ENCODE results near the gene CCNO.

The CCNO gene

DNA sequence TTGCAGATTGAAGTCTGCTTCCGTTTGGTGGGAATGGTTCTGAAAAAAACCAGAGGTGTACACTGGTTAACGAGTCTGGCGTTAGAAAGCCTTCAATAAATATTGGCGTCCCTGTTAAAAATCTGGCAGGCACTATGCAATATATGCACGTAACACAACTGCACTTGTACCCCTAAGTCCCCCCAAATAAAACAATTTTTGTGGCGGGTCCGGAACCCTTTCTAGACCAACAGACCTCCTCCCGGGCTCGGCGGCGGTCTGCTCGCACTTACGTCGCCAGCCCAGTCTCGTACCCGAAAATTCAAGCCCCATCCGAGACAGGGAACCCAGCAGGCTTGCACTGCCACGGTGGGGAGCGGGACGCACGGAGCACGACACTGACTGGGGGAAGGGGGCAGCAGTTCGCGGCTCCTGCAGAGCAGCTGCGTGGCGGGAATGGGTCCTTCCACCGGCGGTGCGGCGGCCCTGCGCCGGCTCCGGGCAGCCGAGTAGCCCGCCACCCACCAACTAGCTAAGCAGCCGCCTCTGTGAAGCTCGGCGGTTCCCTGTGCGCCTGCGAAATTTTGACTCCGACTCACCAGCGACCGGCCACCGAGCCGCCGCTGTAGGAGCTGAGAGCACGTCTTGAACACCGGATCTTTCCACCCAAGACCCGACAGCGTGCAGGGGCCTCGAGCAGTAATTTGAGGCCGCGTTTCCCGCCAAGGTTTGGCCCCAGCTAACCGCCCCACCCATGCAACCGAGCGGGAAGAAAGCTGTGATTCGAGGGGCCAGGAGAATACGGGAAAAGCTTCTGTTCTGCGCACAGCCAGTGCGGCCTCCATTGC, 10.2 kb downstream of the CCNO start:
- no peak for DNase-seq (ENCODE audit: low spot score)

DNA sequence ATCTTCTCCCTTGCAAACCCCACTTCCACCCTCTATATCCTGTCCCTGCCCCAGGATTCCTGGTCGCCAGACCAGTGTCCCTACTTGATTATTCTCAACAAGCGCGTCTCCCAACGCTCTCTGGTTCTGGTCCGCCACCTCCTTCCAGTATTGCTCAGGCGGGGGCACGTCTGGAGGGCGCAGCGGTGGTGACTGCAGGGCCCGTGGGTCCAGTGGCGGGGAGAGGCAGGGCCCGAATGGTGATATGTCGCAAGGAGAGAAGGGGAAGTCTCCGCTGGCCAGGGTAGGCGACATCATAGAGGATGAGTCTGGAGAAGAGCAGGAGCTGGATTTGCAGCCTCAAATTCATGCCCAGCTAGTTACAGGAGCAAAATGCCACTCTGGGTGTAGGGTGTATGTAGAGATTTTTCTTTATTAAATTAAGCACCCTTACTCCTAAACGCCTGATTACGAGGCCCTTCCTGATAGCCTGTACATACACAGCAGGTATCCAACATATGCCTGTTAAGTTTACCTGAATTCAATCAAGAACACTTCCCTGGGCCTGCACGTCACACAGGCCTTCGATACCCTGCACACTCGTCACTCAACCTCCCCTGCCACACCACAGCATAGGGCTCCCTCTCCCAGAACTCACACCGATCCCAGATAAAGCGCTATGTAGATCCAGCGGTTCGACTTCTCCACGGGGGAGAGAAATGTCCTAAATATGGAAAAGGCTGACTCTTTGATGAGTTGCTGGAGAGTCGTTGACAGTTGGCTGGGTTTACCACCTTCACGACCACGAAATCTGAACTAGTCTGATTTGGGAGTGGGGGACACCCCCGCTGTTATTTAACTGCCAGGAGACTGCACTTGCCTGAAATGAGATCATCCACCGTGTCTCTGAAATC, 11.1 kb downstream of the CCNO start:
- DNase-seq (ENCODE audit: low spot score) = no peak

DNA sequence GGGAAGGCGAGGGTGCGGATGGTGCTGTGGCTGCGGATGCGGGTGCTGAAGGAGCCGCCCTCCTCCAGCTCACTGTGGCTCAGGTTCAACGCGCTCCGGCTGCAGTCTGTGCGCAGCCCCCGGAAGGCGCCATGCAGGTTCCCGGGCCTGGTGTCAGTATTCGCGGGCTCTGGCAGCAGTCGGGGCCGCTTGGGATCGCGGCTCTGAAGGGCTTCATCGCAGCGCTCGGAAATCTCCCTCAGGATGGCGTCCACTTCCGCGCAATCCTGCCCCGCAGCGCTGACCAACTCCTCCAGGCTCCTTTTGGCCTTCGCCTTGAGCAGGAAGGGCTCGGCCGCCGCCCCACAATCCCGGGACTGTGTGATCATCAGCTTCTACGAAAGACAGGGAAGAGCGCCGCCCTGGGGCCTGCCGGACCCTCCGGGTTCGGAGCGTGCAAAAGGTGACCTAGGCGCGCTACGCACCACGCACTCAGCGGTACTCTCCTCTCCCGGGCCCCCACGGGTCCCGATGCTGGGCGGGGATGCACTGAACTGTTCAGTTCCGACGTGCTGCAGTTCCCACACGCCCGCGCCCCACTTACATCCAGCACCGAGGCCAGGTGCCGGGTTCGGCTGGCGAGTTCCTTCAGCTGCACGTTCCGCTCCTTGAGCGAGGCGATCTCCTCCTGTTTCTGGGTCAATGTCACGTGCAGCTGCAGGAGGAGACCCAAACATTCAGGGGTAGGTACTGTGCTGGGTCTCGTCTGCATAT, 12.8 kb downstream of the CCNO start:
- peak; percentile 41 for DNase-seq (ENCODE audit: low spot score)

DNA sequence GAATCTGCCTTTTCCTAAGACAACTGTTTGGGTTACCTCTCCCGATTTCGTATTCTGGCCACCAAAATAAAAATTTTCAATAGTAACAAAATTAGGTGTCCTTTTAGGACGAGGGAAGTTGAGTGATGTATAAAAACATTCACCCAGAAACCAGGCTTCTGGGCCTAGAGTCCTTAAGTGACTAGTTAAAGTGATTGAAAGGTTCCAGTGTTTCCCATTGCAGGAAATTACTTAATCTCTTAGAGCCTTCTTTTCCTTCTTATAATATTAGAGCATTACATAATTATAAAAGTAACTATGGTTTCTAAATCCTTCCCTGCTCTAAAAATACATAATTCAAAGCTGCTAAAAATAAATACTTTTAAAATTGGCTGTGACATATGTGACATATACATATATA, 13.6 kb downstream of the CCNO start:
- no peak for DNase-seq (ENCODE audit: low spot score)

DNA sequence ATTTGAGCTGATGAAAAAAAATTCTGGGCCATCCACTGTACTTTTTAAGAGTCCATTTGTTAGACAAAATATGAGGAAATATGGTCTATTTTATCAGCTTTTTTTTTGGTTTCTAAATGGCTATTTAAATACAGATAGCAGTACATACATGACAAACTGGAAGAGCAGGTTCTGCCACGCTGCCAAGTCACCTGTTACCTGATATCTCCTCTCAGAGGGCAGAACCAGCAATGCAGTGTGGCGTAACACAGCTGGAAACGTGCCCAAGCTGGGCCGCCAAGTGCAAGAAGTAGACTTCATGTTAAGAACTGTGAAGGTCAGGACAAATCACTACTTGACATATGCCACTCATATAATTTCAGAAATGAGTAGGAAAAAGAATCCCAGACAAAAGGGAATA, 14.4 kb downstream of the CCNO start:
- peak; percentile 63 for DNase-seq (ENCODE audit: low spot score)

DNA sequence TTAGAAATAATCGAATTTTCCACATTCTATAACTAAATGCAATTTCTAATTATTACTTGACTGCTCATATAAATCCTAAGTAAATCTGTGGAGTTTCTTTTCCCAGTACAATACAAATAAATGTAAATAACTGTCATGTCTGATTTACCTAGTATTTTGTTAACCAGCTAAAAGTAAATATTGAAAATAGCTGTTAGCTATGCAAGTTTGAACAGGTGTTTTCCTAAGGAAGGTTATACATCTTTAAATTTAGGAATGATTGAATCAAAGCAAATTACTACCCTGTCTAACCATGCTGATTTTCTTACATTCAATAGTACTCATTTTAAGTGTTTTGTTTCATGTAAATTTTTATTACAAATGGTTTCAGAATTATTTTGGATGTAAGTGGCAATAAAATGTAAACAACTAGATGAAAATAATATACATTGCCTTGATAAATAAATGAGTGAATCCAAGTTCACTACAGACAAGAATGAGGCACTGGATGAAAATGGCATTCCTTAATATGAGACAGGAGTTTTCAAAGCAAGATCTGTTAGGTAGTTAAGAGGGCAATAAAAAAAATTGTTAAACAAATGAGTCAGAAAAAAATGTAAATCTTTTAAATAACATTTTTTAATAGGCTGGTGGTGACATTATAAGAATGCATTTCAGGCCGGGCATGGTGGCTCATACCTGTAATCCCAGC, 22.1 kb downstream of the CCNO start:
- DNase-seq (ENCODE audit: low spot score) = no peak

DNA sequence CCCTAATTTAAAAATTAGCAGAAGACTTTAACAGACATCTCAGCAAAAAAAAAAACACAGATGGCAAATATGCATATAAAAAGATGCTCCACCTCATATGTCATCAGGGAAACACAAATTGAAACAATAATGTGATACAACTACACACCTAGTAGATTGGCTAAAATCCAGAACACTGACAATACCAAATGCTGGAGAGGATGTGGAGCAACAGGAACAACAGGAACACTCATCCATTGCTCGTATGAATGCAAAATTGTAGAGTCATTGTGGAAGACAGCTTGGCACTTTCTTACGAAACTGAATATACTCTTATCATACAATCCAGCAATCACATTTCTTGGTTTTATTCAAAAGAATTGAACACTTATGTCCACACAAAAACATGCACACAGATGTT, 28.4 kb downstream of the CCNO start:
- no peak for DNase-seq (ENCODE audit: low spot score)

DNA sequence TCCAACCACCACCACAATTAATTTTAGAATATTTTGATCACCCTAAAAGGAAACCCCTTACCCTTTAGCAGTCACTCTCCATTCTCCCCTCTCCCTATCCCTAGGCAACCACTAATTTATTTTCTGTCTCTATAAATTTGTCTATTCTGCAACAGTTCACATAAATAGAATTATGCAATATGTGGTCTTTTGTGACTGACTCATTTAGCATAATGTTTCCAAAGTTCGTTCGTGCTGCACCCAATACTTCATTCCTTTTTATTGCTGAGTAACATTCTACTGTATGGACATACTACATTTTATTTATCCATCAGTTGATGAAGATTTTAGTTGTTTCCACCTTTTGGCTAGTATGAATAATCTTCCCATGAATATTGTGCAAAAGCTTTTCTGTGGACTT, 42.2 kb downstream of the CCNO start:
- no peak for DNase-seq (ENCODE audit: low spot score)

DNA sequence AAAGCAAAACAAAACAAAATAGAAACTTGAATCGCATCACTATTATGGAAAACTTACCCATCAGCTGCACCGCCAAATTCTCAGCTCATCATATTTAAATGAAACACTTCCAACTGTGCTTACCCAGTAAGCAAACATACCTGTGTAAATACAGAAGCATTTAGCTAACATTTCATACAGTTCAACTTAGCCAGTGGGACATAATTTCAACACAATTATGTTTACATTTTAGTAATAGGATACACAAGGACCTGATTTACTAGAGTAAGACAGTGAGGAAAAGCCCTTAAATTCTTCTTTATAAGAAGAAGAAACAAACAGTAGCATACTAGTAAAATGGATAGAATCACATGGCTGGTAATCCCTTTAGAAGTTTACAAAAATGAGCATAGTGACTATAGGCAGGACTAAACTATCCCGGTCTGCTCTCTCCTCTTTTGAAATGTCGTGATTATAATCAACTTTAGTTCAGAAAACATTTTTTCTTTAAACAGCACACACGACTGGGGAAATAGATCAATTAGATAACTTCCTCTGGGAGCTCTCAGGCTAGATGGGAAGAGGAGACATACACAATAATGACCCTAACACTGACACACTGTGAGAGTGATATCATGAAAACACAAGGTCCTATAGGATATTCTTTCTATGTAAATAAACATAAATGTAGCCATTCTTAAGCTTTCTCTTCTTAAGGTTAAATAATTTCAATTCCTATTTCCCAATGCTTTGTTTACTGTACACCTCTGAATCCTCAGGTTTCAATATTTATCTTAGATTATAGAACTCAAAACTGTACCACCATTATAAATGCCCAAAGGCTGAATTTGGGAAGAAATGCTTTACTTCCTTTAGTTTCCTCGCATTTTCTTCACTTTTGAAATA, 44.5 kb downstream of the CCNO start:
- DNase-seq (ENCODE audit: low spot score) = no peak

DNA sequence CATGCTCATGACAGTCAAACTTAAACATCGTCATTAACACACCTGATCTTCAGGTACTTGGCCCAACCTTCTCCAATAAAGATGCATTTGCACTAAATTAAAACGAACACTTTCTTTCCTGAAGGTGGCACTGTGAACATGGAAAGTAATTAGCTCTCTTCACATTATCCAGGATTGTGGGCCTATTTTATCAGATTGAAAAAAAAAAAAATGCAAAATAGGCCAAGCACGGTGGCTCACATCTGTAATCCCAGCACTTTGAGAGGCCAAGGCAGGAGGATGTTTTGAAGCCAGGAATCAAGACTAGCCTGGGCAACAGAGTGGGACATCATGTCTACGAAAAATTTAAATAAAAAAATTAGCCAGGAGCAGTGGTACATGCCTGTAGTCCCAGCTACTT, 46.0 kb downstream of the CCNO start:
- peak; percentile 33 for DNase-seq (ENCODE audit: low spot score)

Data from kidney tubule cell (primary cell).